Measurements from ENCODE around the gene ACP7.

- TF ChIP-seq CTCF (conservative IDR thresholded peaks at IDR 0.05 in 1 of 2, IDR thresholded peaks at IDR 0.05 in 1 of 2; ENCODE audit: extremely low read depth in 1 of 2, insufficient read depth in 1 of 2, low read depth in 1 of 2, low read length in 2 of 2) (no peak), EZH2 (IDR thresholded peaks at IDR 0.05; ENCODE audit: borderline replicate concordance, low read length) (no peak)
Observed at GRCh38 chr19:39111593-39112199, 27.5 kb downstream of the ACP7 start.
